ENCODE results near the gene TBC1D1.

DNA sequence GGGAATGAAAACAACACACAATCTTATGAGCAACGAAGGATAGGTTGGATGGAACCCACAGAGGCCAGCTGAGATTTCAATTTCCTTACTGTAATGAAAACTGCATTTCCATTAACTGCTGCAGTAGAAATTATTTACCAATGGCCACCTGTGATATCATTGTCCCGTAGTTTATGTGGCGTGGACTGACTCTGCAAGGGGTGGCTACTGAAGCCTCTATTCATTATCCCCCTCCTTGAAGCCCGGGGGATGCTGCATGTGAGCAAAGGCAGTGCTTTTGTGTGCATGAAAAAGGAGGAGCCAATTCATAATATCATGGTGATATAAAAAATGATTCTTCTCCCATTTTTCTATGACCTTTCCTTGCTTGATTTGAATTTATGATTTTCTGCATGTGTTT is 277.1 kb downstream of the TBC1D1 start:
- TF ChIP-seq, protein P1, sequence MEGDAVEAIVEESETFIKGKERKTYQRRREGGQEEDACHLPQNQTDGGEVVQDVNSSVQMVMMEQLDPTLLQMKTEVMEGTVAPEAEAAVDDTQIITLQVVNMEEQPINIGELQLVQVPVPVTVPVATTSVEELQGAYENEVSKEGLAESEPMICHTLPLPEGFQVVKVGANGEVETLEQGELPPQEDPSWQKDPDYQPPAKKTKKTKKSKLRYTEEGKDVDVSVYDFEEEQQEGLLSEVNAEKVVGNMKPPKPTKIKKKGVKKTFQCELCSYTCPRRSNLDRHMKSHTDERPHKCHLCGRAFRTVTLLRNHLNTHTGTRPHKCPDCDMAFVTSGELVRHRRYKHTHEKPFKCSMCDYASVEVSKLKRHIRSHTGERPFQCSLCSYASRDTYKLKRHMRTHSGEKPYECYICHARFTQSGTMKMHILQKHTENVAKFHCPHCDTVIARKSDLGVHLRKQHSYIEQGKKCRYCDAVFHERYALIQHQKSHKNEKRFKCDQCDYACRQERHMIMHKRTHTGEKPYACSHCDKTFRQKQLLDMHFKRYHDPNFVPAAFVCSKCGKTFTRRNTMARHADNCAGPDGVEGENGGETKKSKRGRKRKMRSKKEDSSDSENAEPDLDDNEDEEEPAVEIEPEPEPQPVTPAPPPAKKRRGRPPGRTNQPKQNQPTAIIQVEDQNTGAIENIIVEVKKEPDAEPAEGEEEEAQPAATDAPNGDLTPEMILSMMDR (IDR thresholded peaks at IDR 0.05; ENCODE audit: low read length), result no peak
- TF ChIP-seq EZH2 (IDR thresholded peaks at IDR 0.05; ENCODE audit: borderline replicate concordance, low read length), result no peak
